GM12891 (cell line): ENCODE data around the gene PGAP3.

Experiments
- POLR2A ChIP-seq: IDR thresholded peaks from 2 replicates; pipeline ENCODE4 v1.6.1; 2011; ENCODE audit warnings: low read depth, low read length, control low read depth
- POLR2AphosphoS5 ChIP-seq: IDR thresholded peaks from 2 replicates; pipeline ENCODE4 v1.6.1; 2011; ENCODE audit warnings: low read depth, low read length, control low read depth

DNA sequence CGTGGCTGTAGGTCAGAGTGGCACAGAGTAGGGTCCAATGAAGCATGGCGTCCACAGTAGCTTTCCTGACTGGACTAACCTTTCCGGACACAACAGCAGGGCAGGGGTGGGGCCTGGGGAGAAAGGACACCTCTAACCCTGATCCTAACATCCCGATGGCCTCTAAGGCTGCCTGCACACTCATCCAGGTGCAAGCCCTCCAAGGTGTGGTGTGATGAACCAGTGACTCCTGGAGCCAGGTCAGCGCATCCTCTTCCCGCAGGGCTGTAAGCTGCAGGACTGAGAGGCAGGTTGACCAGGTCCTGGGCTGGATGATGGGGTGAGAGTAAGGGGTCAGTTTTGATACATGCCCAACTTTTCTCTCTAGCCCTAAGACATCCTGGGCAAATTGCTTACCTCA is 8.9 kb upstream of the PGAP3 start:
- TF ChIP-seq POLR2AphosphoS5 (no peak), POLR2A (no peak)
